HG03064 (cell line): Measurements from ENCODE around the gene INPP4A.

Experiments used
- ATAC-seq: cut with Tn5 transposase; IDR thresholded peaks from one replicate; pipeline ENCODE4 v1.9.1; 2021; ENCODE audit warnings: low read depth; ENCODE audit not compliant: unreplicated experiment

The INPP4A gene

DNA sequence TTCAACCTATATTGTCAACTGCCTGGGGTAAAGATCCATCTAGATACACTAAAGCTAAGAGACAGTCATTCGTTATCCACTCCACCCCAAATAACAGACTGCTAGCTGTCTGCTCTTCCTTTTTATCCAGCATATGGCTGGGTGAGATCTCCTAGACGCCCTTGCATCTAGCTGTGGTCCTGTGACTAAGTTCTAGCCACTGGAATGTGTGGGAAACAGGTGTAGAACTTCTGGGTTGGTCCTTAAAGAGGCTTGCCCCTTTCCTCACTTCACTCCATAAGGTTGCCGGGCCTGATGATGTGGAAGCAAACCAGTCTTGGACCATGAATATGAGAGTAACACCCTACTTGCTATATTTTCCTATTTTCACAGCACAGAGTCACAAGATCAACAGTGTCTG, 160.4 kb downstream of the INPP4A start:
- no peak for ATAC-seq

DNA sequence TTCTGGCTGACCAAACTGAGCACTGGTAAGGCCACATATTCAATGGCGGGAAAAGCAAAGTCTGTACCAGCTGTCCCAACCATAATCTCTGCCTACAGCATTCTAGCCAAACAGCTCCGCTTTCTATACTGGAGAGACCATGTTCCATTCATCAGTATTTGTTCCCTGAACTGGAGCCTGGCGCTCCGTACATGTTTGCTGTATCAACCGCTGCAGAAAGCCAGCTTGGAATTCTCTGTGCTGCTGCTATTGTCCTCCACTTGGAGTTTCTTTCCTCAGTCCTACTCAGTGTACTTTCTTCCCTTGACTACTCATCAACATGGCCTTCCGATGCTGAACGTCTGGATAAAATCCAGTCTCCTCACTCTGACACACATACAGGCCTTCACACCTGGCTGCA, 161.8 kb downstream of the INPP4A start:
- no peak for ATAC-seq

DNA sequence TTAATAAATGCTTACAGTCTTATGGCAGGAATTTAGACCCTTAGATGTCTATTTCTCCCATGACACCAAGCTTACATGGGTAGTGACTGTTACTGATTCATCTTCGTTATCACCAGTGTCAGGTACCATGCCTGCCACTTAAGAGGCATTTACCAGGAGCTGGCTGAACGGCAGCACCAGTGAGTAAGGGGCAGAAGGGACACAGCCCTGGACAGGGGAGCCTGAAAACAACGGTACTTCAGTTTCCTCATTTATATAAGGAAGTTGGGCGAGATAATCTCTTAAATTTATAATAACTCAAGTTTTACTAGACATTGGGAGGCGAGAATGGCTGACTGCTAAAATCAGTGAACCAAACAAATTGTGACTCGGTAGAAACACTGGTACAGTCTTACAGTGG, 162.4 kb downstream of the INPP4A start:
- ATAC-seq, result no peak

DNA sequence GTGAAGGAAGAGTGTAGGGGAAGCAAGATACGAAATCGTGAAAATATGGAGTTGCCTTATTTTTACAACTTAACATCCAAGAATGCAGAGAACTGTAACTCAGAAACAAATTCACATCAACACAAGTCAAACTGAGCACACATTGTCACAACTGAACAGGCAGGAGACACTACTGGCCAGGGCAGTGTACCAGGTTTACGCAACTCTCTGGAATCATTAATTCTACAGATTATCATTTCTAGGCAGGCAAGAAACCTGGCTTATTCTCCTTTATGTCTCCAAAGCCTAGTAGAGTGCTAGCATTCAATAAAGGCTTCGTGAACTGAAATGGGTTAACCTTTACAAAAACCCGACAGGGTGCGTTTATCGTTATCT, 163.1 kb downstream of the INPP4A start:
- no peak for ATAC-seq

DNA sequence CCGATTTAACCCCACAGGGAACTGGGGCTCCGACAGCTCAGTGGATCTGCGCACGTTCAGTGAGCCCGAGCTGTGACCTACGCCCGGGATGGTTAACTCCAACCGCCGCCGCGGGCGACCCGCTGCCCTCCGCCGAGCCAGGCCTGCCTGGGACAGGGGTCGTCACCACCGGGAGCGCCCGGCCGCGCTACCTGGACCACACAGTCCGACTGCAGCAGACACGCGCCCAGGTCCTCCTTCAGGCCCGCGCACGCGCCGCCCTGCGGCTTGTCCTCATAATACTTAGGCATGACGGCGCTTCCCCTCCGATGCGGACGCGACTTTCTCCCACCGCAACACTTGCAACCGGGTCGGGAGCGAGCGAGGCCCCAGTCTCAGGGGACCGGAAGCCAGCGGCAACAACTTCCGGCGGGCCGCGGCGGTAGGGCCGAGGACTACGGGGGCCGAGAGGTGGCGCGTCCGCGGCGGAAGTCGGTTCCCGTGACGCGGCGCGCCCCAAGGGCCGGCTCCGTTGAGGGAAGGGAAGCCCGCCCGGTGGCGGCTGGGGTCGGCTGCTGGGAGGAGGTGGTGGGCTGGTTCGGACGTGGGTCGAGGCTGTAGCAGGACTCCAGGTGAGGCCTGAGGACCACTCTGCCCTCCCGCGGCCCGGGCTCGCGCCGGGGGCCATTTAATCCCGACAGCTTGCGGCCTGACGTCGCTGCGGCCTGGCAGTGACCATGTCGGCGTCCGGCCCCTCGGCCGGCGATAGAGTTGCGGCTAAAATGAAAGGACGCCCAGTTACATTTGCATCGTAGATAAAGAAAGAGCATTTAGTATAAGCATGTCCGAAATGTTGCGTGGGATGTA, 163.7 kb downstream of the INPP4A start, which contains the start of the genes COA5 and UNC50:
COA5 (minus strand) TSS at position 397 of the 846 bp plus-strand sequence; CDS start at position 290, 107 bp downstream.
UNC50 (plus strand) TSS at position 474 of the 846 bp plus-strand sequence. CDS start 1,171 bp downstream, outside the sequence.
- ATAC-seq, result peak; percentile 79

DNA sequence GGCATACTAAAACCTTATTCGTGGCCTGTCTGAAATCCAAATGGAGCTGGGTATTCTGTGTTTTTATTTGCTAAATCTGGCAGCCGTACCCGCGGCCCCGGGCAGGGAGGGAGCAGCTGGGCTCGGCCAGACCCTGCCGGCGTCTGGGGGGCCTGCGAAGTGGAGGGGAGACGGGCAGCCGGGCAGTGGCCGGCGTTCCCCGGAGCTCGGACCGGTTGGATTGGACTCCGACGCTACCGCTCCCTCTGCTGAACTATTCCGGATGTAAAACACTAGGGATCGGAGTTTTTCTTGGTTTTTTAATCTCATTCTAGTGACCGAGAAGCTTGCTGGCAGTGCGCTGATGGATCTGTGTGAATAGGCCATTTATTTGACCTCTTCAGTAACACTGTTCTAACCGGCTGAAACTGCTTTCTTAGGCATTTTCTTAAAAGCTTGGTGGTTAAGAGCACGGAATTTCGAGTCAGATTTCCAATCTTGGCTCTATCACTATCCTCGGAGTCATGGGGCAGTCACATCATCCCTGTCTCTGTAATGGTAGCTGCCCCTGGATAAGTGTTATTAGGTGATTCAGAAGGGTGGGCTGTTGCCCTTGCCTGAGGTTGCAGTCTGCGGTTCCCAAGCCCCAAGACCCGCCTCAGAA, 164.4 kb downstream of the INPP4A start:
- ATAC-seq, result peak; percentile 8

DNA sequence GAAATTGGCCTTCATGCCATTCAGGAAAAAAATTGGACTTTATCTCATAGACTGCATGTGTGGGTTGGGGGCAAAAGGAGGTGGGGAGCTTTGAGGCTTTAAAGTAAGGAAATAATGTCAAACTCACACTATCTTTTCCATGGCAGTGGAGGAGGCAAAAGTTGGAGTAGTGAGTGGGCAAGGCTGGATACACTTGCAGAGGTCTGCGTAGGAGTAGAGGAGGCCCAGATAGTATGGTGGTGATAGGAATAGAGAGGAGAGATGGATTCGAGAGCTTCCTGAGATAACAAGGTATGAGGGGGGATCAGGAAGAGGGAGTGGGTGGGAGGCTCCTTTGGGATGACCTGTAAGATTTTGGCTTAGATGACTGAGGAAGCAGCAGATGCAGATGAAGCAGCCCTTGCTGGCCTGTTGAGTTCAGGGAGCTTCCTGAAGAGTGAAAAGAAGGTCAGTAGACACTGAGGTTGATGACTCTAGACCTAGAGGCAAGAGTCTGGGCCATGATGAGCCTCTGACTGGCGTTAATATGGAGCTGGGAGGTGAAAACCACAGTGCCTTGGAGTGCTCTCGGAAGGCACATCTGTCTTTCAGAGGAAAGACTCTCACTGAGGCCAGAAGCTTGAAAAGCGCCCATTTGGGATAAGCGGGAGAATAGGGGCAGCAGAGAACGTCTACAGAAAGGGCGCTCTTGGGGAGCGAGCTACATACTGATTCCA, 169.5 kb downstream of the INPP4A start:
- ATAC-seq, result no peak

DNA sequence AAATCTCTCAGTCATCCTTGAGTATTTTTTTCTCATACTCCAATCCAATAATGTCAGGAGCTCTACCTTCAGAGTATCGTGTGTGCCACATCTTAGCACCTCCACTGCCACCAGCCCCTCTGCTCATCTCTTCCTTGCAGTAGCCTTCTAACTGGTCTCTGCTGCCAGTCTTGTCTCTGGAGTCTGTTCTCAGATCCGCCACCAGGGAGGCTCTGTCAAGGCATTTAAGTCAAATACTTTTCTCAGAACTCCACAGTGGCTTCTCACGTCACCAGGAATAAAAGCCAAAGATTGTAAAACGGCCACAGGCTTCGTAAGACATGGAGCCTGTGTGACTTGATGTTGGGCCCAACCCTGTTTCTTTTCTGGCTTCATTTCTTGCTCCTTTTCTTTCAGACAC, 170.8 kb downstream of the INPP4A start:
- ATAC-seq, result no peak

DNA sequence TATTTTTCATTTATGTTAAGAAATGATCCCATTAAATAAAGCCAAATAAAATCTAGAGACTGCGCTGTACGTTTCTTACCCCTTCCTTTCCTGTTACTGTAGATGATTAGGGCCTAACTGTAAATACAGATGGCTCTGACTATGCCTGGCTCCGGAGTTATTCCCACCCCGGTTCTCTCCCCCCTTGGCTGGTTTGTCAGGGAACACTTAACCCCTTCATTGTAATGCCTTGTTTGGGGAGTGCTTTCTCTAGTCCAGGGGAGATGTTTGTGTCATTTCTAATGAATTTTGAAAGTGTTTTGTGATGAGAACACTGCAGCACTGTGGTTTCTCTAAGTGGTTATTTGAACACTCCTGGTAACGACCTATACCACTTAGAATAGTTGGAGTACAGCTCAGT, 172.5 kb downstream of the INPP4A start:
- no peak for ATAC-seq

DNA sequence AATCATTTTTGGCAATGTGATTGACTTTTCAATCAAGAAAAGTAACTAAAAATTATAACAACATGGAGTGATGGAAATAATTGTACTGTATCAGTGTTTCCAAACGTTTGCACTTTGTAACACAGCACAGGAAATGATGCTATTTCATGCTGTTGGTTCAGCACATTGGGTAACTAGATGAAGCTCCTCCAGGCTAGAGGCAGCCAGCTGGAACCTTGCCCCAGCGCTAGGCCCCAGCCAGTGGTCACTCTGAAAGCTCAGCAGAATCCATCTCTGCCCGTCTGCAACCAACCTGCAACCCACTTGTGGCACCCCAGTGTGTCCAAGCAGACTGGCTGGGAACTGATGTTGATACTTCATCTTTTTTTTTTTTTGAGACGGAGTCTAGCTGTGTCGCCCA, 179.0 kb downstream of the INPP4A start:
- ATAC-seq, result no peak

DNA sequence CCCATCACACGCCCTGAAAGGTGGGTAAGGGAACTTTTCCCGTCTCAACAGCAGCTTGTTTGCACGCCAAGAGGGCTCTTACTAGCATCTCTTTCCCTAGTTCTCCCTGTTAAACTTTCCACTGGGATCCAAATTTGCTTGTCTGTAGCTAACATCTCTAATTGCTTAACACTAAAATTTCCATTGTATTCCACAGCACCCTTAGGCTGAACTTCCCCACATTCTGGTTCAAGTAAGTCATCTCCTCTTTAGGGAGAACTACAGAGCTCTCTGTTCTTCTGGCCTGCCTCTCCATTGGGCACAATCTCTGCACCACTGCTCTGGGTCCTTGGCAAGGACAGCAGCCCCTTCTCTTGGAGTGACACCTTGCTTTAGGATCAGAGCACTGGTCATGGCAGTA, 187.7 kb downstream of the INPP4A start:
- no peak for ATAC-seq

DNA sequence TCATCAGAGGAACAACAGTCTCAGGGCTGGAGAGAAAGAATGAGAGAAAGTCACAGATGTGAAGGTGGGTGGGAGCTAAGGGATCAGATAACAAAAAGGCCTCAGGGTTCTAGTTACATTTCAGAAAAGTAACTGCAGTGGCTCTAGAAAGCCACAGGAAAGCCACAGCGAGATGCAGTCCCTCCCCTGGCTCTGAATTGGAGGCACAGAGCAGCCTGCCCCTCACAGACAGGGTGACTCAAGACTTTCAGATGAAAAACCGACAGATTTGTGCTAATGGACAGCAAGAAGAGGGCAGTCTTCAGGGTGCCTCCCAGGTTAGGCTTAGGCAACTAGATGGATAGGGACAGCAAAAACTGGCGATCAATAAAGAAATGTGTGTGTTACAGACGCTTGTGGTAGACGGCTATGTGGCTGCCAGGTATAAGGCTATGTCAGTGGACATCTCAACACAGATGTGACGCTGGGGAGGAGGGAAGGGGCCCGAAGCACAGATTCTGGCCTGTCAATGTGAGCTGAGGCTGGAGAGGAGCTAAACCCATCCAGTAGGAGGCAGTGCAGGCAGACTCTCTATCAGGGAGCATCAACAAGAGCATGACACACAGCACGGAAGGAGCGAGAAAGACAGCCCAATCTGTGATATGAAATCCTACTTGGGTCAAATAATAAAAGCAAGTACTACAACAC, 189.9 kb downstream of the INPP4A start:
- no peak for ATAC-seq

DNA sequence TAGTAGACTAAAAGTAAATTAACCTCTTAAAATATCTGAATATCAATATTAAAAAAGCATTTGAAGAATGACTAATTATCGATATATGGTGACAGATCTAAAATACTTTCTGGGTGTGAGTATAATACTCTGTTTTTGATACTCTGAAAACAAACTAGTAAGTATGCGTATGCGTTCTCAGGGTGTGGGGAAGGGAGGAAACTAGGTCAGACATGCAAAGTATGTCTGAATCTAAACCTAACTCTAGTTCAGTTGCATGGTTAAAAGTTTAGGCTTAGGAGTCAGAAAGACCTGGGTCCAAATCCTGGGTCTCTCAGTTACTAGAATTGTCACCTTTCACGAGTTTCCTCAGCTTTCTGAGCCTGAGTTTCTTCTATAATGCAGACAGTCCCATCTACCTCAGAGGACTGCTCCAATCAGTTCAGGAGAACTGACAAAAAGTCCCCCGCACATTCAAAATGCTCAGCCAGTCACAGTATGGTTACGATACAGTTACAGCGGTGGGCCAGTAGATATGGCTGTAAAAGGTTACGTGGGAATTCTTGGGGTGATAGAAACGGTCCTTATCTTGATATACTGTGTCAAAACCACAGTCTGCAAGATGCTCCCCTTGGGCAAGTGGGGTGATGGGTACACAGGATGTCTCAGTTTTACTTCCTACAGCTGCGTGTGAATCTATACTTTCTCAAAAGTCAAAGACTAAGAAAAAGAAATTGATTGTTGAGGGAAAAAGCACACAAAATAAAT, 192.9 kb downstream of the INPP4A start:
- no peak for ATAC-seq

DNA sequence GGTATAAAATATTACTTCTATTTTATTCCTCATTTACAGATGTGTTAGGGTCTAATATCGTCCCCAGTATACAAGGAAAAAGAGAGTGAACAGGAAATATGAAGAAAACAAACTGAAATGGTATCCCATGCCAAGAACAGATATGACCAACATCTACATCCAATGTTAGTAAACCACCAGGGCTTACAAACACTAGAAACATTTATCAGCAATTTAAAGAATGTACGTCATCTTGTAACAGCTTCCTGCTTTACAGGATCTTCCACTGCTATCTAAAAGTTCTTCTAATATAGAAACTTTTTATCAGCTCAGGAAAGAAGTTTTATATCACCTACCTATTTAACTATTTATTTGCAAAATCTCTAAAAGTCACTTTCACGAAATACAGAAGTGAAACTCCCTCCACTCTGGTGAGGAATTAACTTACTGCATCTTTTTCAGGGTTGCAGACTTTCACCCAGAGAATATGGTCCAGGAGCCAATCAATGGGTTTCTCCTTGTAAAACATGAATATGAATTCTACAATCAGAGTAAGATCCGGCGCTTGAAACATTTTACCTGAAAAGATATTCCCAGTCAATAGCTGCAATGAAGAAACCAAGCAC, 198.9 kb downstream of the INPP4A start:
- no peak for ATAC-seq
